ENCODE data around the gene RNU5D-1. TPM values are rescaled to one million over a fixed set of nuclear protein-coding genes. Genes with fewer than 3 reads are reported as not detected.
"Not testable (repeated sequence)": the region's sequence is repeated elsewhere in the genome, so short reads cannot be mapped to it uniquely, and the experiment has no call there.

Gene RNU5D-1
- total RNA-seq, 1 donor from 2014 or later = not detected

GRCh38 chr1:44776730-44777068 lies 45.7 kb upstream of the RNU5D-1 start:
- no peaks in the 10 kb centered on the region for H3K27me3 ChIP-seq (ENCODE audit: low read depth)
- peak overlapping the region; percentile 95 for H3K27ac ChIP-seq (replicated peaks)
- peaks cover 42% of the 10 kb centered on the region for H3K4me1 ChIP-seq
- H3K4me3 ChIP-seq = peak overlapping the region; percentile 82
- H3K36me3 ChIP-seq = peaks cover 52% of the 10 kb centered on the region
- intact Hi-C loops (cut with micrococcal nuclease) = no loop called here
- no peak for TF ChIP-seq CTCF (IDR thresholded peaks at IDR 0.05; ENCODE audit: borderline replicate concordance)
- no peak for DNase-seq
- H3K9me3 ChIP-seq (replicated peaks) = no peaks in the 10 kb centered on the region

GRCh38 chr1:44775930-44776729 lies 45.2 kb upstream of the RNU5D-1 start:
- H3K27ac ChIP-seq (replicated peaks) = peak overlapping the region; percentile 95
- H3K36me3 ChIP-seq = peaks cover 46% of the 10 kb centered on the region
- H3K9me3 ChIP-seq (replicated peaks) = no peaks in the 10 kb centered on the region
- no peak for DNase-seq
- no peaks in the 10 kb centered on the region for H3K27me3 ChIP-seq (ENCODE audit: low read depth)
- H3K4me3 ChIP-seq = peak overlapping the region; percentile 82
- intact Hi-C loops (cut with micrococcal nuclease) = no loop called here
- H3K4me1 ChIP-seq = peaks cover 42% of the 10 kb centered on the region
- no peak for TF ChIP-seq CTCF (IDR thresholded peaks at IDR 0.05; ENCODE audit: borderline replicate concordance)

GRCh38 chr1:44775078-44775929 lies 44.3 kb upstream of the RNU5D-1 start, which contains the start of gene RPS8:
TSS of gene RPS8 (plus strand) at chr1:44775540. CDS start at chr1:44775597, 57 bp downstream.
- Histone ChIP-seq H3K9me3 (replicated peaks) (no peaks in the 10 kb centered on the region), H3K27ac (replicated peaks) (peak within 1 kb of the TSS; percentile 95), H3K27me3 (ENCODE audit: low read depth) (no peaks in the 10 kb centered on the region), H3K36me3 (peaks cover 38% of the 10 kb centered on the region), H3K4me3 (peak within 1 kb of the TSS; percentile 82), H3K4me1 (peaks cover 42% of the 10 kb centered on the region)
- TF ChIP-seq CTCF (IDR thresholded peaks at IDR 0.05; ENCODE audit: borderline replicate concordance) = no peak
- DNase-seq = peak; percentile 91
- intact Hi-C loops (cut with micrococcal nuclease) = no loop called here

GRCh38 chr1:44766421-44766820 lies 35.5 kb upstream of the RNU5D-1 start:
- H3K9me3 ChIP-seq (replicated peaks); H3K36me3 ChIP-seq; DNase-seq; H3K4me3 ChIP-seq; H3K4me1 ChIP-seq; H3K27me3 ChIP-seq (ENCODE audit: low read depth); H3K27ac ChIP-seq (replicated peaks); intact Hi-C loops (cut with micrococcal nuclease): not testable (repeated sequence)

- DNase-seq = no peak
- H3K27me3 ChIP-seq (ENCODE audit: low read depth) = no peaks in the 10 kb centered on the region
- H3K4me3 ChIP-seq = no peak overlapping the region
- TF ChIP-seq CTCF (IDR thresholded peaks at IDR 0.05; ENCODE audit: borderline replicate concordance) = no peak
- H3K9me3 ChIP-seq (replicated peaks) = no peaks in the 10 kb centered on the region
- no peaks in the 10 kb centered on the region for H3K36me3 ChIP-seq
- intact Hi-C loops (cut with micrococcal nuclease) = no loop called here
- peaks cover 6% of the 10 kb centered on the region for H3K4me1 ChIP-seq
- H3K27ac ChIP-seq (replicated peaks) = no peak overlapping the region
These were observed 29.9 kb upstream of the RNU5D-1 start for GRCh38 chr1:44760876-44761275.
